Measurements from ENCODE around the gene IST1.

- TF ChIP-seq CTCF (conservative IDR thresholded peaks at IDR 0.05; ENCODE audit: low read depth, low read length) (no peak), EZH2 (IDR thresholded peaks at IDR 0.05; ENCODE audit: borderline replicate concordance, low read depth, low read length, poor library complexity, severe bottlenecking) (no peak)
Observed at GRCh38 chr16:71895679-71896365, 491 bp downstream of the IST1 start.

All from A673 (cell line).